Fibroblast of skin of left quadriceps (primary cell): ENCODE results near the gene DNAH8.

Source experiments
- DNase-seq, 2 experiments: peaks; one replicate each; pipeline ENCODE4 v3.0.0-alpha.2; 2013; ENCODE audit warnings: low read depth in 2 of 2

The DNAH8 gene

GRCh38 chr6:38973178-38974057 lies 258.3 kb downstream of the DNAH8 start:
- peak; percentile 13 to 18 for DNase-seq

DNA sequence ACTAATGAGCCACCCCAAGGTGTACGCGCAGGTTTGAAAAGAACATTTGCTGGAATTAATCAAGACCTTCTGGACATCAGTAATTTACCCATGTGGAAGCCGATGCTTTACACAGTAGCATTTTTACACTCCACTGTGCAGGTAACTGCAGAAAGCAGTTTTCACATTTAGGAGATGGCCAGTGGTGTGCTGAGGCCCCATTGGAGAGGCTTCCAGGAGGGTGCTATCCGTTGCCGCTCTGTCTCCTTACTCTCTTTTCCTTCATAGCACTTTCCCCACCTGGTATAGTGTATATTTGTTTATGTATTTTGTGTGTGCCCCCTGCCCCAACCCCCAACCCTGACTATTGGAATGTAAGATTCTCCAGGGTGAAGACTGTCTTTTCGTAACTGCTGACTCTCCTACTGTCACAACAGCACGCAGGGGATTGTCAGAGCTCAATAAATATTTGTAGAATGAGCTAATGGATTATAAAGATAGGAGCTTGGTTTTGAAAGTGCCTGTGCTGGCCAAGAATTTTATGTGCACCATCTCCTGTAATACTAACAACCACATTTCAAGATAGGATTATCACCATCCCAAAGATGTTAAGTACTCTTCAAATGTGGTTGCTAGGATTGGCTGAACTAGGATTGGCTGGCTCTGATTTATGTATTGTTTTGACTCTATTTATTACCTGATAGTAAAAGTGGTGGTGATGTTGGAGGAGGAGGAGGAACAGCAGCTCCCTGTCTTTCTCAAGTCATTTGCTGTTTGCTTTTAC lies 259.5 kb downstream of the DNAH8 start:
- no peak for DNase-seq

DNA sequence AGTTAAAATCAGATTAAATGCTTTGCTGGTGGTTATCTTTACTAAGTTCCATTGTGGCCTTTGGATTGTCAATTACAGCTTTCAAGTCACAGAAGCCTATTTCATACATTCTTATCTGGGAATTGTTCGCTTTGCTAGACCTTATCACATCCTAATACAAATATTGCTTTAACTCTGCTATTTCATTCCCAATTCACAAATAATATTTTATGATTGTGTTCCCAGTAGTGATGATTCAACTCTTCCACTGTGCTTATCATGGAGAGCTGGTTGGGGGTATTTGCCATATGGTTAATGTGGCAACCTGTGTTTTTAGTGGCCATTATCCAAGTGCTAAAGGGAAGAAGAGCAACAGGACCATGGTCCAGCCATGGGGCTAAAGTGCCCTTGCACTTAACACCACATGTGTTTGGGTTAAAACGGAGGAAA lies 260.5 kb downstream of the DNAH8 start:
- DNase-seq: no peak

DNA sequence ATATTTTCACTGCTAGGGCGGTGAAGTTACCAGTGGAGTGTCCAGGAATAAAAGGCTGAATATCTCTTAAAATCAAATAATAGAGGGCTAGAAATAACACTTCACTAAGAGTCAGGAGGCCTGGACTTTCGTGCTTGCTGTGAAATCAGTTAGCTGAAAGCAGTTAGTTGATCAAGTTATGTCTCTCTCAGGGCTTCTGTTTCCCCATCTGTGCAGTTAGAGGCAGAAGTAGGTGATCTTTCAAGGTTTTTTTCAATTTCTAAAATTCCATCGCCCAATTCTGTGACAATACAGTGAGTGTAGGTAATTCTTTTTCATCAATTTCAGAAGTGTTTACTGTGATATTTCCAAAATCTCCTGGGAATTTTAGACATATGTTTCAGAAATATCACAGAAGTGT lies 260.9 kb downstream of the DNAH8 start:
- DNase-seq: no peak

GRCh38 chr6:38976801-38977500 lies 261.8 kb downstream of the DNAH8 start:
- no peak for DNase-seq

DNA sequence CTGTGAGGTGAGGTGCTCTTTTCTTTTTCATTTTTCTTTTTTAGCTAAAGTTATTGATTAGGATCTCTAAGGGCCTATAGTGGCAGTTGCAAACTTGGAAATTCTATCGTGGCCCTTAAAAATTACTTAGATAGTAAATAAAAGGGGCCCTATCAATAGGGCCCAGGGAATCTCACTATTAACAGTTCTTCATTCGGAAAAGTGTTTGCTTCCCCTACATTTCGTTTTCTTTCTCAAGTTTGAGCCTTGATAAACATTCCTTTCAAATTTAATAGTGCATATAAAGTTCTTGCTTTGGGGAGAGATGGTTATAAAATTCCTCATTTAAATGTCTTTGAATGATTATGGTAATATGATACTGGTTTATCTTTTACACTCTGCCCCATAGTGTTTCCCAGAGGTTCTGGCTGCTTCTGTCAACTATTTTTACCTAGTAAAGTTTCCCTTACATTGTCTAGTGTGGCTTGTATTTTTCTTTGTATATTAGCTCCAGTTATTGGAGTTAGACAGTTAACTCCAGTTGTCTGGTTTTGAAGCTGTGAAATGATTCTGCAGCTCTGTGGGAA lies 263.1 kb downstream of the DNAH8 start:
- DNase-seq: no peak

- no peak for DNase-seq
These were observed 267.4 kb downstream of the DNAH8 start for GRCh38 chr6:38982470-38982869.

GRCh38 chr6:38984723-38985122 lies 269.6 kb downstream of the DNAH8 start:
- DNase-seq: no peak

GRCh38 chr6:38985839-38986238 lies 270.7 kb downstream of the DNAH8 start:
- no peak for DNase-seq

DNA sequence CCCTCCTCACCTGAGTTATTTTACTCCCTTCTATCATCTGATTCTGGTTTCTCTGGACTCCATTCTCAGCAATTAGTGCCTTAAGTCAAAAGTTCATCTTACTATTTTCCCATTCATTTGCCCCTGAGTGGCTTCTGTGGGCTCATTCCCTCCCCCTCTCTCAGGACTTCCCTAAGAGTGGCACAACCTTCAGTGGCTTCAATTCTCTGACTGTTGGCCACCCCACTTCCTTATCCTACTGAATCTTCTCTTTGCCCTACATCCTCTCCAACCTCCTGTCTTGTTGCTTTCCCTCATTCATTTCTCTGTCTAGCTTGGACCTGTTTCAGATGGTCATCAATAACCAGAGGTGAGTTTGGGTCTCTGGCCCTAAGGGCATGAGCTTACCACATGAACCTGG lies 272.4 kb downstream of the DNAH8 start:
- DNase-seq: no peak

DNA sequence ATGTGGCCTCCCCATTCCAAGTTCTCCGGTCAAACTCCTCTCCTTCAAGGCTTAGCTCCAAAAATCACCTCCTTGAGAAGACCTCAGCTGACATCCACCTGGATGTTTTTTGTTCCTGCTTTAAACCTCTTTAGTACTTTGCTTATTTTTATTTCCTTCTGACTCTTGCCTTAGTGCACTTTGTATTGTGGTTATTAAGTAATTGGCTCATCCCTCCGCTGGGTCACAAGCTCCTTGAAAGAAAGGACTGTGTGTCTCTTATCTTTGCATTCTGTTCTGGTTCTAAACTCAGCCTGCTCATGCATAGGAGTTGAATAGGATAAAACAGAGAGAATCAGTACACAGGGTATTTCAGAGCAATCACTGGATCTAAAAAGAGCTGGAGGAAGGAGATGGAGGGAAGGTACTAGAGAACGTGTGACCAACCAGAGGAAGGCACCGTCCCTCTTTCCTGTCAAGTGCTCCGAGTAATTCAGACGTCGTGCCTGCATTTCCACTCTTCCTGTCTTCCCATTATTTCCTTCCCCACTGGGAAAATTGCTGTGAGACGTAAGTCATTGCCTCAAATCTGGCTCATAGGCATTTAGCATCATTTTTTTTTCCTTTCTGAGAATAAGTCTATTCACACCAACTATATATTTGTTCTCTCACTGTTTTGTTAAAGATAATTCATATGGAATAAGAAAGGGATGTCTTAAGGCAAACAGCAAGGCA lies 273.8 kb downstream of the DNAH8 start:
- no peak for DNase-seq

DNA sequence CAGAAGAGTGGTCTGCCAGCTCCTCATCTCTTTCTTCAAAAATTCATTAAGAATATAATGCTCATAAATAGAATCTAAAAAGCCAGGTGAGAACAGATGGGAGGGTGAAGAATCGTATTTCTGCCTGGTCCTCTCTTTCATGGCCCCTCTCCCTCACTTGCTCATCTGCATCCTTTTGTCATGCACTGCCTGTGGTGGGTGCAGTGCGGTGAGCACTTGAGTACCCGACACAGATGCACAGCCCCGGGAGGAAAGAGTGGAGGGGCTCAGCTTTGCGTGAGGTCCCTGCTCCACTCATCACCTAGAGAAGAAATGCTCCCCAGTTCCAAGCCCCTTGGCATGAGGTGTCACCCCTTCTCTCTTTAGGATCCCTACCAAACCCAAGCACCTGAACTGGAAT lies 275.4 kb downstream of the DNAH8 start:
- DNase-seq: no peak

DNA sequence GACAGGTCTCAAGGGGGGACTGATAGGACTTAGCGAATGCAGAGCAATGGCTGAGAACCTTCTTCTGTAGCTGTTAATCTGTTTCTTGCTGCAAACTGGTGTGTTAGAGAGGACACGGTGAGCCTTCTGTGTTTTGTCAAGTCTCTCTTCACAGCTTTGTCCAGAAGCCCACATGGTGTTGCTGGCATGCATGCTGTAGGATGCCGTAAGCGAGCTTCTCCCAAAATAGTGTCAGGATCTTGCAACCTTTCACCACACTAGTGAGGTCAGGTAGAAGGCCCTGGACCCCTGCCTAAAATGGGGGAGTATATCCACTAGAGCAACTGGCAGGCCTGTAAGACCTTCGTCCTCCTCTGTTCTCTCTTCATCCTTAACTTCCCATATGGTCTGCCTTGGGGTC lies 281.6 kb downstream of the DNAH8 start:
- DNase-seq: no peak

DNA sequence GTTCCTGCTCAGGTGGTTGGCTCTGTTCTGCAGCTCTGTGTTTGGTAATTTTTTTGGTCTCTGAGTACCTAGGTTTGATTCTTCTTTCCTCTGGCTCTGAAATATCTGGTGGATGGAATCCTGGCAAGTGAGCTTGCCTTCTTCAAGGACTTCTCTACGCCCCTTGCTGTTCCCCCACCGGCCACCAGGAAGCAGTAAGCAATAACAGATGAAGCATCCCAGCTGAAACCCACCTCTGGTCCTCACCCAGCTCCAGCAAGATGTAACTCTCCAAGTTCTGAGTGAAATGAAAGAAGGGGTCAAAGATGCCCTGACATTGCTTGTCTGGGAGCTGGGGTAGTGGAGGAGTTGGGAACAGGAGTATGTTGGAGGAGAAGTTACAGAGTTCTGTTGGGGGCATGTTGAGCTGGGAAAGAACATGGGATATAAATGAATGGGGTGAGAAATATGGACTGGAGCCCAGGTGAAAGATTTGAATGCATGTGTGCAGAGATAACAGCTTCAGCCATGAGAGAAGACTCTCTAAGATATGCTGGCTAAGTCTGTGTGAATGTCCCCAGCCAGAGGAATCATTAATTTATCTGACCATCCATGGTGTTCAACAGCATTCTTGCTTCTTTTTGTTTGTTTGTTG lies 282.1 kb downstream of the DNAH8 start:
- DNase-seq: no peak

DNA sequence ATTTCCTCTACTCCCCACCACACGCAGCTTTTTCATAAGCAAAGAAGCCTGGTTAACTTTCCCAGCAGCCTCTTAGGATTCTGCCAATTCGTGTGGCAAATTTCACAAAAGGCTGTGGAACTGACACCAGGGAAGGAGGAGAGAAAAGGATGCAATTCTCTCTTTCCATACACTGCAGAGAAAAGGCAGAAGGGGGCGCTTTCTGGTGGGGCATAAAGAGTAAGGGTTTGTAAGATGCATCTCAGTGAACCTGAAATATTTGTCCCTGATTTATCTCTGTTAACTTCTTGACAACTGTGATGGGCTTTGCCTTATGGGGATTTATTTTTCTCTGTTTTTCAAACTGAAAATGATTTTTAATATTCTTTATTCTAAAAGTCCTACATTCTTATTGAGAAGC lies 288.0 kb downstream of the DNAH8 start:
- no peak for DNase-seq

- no peak for DNase-seq
These were observed 288.4 kb downstream of the DNAH8 start for GRCh38 chr6:39003492-39003891.

GRCh38 chr6:39004801-39005200 lies 289.7 kb downstream of the DNAH8 start:
- no peak for DNase-seq

DNA sequence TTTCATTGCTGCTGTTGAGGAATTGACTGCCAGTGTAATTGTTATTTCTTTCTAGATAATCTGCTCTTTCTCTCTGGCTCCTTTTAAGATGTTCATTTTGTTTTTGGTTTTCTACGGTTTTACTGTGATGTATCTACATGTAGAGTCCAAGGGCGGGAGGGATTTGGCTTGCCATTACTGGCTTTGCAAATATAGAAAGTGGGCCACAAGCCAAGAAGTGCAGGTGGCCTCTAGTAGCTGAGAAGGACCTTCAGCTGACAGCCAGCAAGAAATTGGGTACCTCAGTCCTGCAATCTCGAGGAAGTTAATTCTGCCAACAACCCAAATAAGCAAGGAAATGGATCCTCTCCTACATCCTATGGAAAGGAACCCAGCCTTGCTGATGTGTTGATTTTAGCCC lies 290.7 kb downstream of the DNAH8 start:
- no peak for DNase-seq

- DNase-seq: no peak
These were observed 292.5 kb downstream of the DNAH8 start for GRCh38 chr6:39007575-39007974.

- no peak for DNase-seq
These were observed 293.6 kb downstream of the DNAH8 start for GRCh38 chr6:39008737-39009136.

DNA sequence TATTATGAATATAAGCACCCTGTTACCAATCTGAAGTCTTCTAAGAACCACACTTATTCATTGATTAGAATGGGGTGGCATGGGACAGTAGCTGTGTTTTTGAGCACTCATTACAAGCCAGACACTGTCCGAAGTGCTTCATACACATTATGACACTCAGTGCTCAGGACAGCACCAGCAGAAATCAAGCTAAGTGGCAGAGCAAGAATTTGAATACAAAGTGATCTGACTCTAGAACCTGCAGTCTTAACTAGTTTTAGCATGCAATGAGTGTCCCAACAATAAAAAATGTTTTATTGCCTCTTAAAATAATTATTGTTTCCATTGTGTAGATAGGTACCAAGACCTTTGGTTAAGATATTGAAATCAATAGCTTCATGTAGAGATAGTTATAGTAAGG lies 294.4 kb downstream of the DNAH8 start:
- DNase-seq: no peak
